HG03558 (cell line): ENCODE data around the gene SRC.

Experiments used
- ATAC-seq: cut with Tn5 transposase; IDR thresholded peaks from one replicate; pipeline ENCODE4 v1.9.1; 2021; ENCODE audit warnings: moderate number of reproducible peaks; ENCODE audit not compliant: unreplicated experiment; ENCODE audit errors: extremely low read depth

The SRC gene

GRCh38 chr20:37314617-37315016 is 31.3 kb upstream of the SRC start:
- no peak for ATAC-seq

GRCh38 chr20:37315021-37315451 is 30.9 kb upstream of the SRC start:
- no peak for ATAC-seq

DNA sequence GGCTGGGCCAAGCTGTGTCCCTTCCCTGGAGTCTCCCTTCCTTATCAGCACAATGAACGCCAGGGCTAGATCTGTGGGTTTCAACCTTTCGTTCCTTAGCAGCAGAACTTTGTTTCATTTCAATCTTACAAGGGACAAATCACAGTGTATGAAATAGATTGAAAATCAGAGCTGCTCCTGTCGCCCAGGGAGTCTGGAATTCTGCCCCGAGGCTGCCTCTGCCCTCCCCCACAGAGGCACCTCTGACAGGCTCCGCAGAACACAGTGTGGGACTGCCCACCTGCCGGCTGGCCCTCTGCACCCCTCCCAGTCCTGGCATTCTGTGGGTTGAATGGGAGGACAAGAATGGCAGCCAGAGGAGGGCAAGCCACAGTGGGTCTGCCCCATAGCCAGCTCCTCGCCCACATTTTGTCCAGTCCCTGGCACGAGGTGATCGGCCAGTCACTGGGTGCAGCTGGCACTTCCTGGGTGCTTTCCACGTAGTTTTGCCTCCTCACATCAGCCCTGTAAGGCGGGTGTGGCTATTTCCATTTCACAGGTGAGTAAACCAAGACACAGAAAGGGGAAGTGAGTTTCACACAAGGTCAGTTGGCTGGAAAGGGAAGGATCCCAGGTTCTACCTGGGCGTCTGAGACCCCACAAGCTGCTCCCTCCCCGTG is 30.4 kb upstream of the SRC start:
- no peak for ATAC-seq

DNA sequence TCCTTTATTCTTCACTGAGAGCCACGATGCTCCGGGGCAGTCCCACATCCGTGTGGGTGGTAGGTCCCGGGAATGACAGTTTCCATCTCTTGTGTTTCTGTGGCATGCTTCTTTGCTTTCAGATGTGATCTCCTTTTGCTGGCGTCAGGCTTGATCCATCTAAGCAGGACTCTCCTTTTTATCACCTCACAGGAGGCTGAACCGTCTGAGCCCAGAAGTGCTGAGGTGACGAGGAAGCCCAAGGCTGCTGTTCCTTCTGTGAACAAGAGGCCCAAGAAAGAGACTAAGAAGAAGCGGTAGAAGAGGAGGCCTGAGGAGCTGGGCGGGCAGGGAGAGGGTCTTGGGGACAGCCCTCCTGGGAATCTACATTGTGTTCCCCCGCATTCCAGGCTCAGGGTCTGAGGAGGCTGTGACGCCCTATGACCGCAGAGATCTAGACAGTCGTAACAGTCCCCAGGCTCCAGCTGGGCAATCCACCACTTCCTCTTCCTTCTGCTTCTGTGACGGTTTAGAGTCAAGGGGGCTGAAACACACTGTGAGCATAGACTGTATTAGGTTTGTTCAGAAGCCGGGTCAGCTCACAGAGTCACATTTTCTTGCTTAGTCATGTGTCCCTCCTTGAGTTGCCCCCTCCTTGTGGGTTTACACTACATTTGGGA is 29.7 kb upstream of the SRC start:
- ATAC-seq: no peak

- ATAC-seq: no peak
Observed at GRCh38 chr20:37316775-37317170, 29.2 kb upstream of the SRC start.

DNA sequence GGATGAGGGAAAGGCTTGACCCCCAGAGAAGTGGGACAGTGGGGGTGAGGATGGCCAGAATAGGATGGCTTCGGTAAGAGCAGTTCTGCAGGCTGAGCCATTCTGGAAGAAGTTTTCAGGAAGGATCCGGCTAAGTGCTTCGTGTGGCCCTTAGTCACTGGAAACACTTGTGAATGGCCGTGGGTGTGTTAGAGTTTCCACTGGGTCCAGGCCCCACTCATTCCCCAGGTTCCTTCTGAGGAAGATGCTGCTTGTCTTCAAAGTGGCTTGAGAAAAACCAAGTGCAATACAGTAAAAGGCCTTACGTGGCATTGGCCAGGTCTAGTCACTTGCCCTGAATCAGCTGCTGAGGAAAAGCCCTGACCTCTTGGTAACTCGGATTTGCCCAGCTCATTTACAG is 28.6 kb upstream of the SRC start:
- ATAC-seq: no peak

DNA sequence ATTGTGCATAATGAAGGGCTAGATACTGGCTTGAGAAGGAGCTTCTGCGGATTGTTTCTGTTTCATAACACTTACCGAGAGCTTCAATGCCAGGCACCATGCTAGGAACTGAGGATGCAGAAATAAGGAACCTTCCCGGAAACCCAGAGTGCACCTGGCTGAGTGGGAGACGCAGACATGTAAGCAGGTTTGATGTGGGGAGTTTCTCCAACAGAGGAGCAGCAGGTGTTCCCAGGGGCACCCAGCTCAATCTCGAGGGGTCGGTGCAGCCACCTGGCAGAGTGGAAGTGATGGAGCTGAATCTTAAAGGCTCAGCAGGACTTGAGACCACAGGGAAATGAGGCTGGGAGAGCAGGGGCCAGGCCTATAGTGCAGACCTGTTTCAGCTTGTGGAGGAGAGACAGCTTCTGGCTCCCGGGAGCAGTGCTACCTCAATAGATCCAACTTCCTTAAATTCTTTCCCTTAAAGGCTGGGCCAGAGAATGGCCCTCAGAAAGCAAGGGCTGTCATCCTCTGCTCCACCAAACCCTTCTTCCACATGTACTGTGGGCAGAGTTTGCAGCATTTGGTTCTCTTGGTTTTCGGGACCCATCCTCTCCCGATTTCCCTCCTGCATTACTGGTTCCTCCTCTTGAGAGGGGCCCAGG is 27.8 kb upstream of the SRC start:
- ATAC-seq: no peak

DNA sequence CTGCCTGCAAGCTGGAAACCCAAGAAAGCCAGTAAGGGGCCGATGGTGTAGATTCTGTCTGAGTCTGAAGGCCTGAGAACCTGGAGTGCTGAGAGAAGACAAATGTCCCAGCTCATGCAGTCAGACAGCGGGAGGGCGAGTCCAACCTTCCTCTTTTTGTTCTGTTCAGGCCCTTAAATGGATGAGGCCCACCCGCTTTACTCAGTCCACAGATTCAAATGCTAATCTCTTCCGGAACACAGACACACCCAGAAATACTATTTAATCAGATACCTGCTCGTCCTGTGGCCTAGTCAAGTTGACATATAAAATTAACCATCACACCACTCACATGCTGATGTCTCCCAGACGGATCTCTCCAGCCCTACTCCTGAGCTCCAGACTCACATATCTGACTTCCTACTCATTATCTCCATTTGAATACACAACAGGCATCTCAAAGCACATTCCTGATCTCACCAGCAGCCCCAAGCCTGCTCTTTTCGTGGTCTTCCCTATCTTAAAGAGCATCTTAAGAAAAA is 26.7 kb upstream of the SRC start:
- no peak for ATAC-seq

DNA sequence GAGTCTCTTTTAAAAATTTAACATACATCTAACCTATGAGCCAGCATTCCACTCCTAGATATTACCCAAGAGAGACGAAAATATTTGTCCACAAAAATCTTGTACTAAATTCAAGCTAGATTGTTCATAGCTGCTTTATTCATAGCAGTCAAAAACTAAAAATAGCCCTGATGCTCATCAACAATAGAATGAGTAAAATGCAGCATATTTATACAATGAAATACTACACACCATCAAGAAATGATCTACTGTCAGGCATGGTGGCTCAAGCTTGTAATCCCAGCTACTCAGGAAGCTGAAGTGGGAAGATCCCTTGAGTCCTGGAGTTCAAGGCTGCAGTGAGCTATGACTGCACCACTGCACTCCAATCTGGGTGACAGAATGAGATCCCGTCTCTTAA is 22.0 kb upstream of the SRC start:
- ATAC-seq: no peak

- ATAC-seq: no peak
Observed at GRCh38 chr20:37325206-37325605, 20.7 kb upstream of the SRC start.

GRCh38 chr20:37326666-37327065 is 19.3 kb upstream of the SRC start:
- ATAC-seq: no peak

GRCh38 chr20:37327748-37328147 is 18.2 kb upstream of the SRC start:
- no peak for ATAC-seq

DNA sequence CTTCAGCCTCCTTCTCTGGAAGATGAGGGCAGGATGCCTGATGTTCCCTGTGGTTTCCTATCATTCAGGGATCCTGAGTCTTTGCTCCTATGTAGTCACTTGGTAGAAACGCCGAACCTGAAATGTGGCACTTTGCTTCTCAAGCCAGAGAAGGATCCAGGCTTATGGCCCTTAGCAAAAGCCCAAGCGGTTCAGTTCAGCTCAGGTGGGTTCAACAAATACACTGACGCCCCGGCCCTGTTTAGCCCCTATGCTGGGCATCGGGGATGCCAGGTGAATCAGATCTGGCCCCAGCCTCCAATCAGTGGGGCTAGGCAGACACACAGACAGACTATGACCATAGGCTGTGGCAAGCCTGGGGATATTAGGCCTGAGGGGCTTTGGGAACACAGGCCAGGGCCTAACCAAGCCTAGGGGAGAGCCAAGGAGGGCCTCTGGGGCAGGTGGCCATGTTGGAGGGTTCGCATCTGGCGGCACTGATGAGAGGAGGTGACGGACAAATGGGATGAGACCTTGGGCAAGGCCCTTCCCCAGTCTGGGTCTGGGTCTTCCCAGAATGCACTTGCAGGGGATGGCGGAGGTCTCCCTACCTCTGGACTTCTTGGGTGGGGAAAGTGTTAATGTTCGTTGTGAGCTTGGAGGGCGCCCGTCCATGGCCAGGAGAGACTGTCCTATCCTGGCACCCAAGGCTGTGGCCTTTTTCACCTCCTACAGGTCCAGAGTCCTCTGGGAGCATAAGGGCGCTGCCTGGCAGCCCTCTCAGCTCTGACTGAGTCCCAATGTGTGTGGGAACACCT is 17.6 kb upstream of the SRC start:
- ATAC-seq: no peak

GRCh38 chr20:37329481-37330165 is 16.3 kb upstream of the SRC start:
- ATAC-seq: no peak

- no peak for ATAC-seq
Observed at GRCh38 chr20:37330316-37330715, 15.6 kb upstream of the SRC start.

- ATAC-seq: no peak
Observed at GRCh38 chr20:37331060-37331857, 14.7 kb upstream of the SRC start.

DNA sequence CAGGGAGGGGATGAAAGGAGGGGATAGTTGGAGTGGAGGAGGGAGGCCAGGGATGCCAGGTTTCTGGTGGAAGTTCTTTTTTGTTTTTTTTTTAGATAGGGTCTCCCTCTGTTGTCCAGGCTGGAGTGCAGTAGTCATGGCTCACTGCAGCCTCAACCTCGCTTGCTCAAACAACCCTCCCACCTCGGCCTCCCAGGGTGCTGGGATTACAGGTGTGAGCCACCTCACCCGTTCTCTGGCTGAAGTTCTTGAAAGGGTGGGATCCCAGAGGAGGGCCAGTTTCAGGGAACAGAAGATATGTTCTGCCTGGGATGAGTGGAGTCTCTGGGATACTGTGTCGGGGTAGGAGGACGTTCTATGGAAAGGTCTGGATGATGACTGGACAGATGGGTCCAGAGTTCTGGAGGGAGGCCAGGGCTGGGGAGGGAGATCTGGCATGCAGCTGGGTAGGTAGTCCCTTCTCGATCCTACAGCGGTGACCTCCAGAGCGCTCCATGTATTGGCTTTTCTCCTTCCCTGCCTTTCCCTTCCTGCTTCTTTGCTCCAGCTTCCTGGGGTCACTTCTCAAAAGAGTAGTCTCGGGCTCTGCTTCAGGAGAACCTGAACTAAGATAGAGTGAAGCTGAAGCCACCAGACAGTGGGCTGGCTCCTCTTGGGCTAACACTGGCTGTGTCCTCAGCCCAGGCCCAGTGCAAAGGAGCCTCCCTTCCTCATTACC is 12.7 kb upstream of the SRC start:
- no peak for ATAC-seq

- ATAC-seq: no peak
Observed at GRCh38 chr20:37333848-37334318, 12.1 kb upstream of the SRC start.

DNA sequence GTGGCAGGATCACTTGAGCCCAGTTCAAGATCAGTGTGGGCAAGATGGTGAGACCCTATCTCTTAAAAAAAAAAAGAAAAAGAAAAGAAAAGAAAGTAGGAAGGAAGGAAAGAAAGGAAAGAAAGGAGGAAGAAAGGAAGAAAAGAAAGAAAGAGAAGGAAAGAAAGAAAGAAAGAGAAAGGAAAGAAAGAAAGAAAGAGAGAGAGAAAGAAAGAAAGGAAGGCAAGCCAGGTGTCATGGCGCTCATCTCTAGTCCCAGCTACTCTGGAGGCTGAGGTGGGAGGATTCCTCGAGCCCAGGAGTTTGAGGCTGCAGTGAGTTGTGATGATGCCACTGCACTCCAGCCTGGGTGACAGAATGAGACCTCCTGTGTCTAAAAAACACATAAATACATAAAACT is 11.5 kb upstream of the SRC start:
- ATAC-seq: no peak
